Fibroblast of mammary gland (primary cell): ENCODE data around the gene ASAP2.

Source experiments
- DNase-seq: peaks from one replicate; pipeline ENCODE4 v3.0.0-alpha.2; 2010; ENCODE audit warnings: low read depth
- H3K4me3 ChIP-seq: 2 replicates; pipeline ENCODE4 v1.5.1; 2011; ENCODE audit warnings: low read depth, mild to moderate bottlenecking, low read length, moderate library complexity; ENCODE audit not compliant: control insufficient read depth
- CTCF ChIP-seq: conservative IDR thresholded peaks from 2 replicates; pipeline ENCODE4 v1.5.1; 2011; ENCODE audit warnings: low read depth, low read length, inconsistent platforms; ENCODE audit not compliant: control insufficient read depth, insufficient read depth

The ASAP2 gene

GRCh38 chr2:9217838-9218770, 11.5 kb downstream of the ASAP2 start:
- TF ChIP-seq CTCF = no peak
- DNase-seq = no peak
- H3K4me3 ChIP-seq = no peak overlapping the region

DNA sequence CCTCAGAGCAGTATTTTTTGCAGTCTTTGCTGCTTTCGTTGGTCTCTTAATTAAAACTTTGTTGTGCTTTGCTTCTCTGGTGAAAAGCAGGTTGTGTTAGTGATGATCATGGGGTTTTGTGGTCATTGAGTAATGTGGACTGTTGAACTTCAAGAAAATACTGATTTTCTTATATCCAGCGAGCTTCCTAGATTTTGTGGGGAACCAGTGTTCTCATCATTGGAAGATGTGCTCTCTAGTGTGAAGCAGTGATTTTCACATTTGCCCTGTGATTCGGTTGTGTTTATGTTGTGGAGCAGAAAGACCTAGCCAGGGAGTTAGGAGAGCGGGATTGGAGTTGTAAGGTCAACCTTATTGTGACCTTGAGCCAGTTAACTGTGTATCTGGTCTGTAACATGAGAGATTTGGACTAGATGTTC, 12.4 kb downstream of the ASAP2 start:
- TF ChIP-seq CTCF = no peak
- no peak overlapping the region for H3K4me3 ChIP-seq
- peak; percentile 56 for DNase-seq

DNA sequence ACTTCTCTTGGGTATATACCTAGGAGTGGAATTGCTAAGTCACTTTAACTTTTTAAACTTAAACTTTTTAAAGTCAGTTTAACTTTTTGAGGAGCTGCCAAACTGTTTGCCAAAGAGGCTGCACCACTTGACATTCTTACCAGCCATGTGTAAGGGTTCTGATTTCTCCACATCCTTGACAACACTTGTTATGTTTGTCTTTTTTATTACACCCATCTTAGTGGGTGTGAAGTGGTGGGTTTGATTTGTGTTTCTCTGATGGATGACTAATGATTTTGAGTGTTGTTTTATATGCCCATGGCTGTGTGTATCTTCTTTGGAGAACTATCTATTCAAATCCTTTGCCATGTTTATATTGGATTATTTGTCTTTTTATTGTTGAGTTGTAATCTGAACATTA, 13.6 kb downstream of the ASAP2 start:
- no peak overlapping the region for H3K4me3 ChIP-seq
- no peak for TF ChIP-seq CTCF
- no peak for DNase-seq

GRCh38 chr2:9221223-9221622, 14.6 kb downstream of the ASAP2 start:
- no peak for TF ChIP-seq CTCF
- H3K4me3 ChIP-seq = no peak overlapping the region
- DNase-seq = no peak

GRCh38 chr2:9222239-9222892, 15.8 kb downstream of the ASAP2 start:
- peak; percentile 79 for DNase-seq
- no peak overlapping the region for H3K4me3 ChIP-seq
- no peak for TF ChIP-seq CTCF

GRCh38 chr2:9222893-9223287, 16.3 kb downstream of the ASAP2 start:
- H3K4me3 ChIP-seq = no peak overlapping the region
- TF ChIP-seq CTCF = no peak

DNA sequence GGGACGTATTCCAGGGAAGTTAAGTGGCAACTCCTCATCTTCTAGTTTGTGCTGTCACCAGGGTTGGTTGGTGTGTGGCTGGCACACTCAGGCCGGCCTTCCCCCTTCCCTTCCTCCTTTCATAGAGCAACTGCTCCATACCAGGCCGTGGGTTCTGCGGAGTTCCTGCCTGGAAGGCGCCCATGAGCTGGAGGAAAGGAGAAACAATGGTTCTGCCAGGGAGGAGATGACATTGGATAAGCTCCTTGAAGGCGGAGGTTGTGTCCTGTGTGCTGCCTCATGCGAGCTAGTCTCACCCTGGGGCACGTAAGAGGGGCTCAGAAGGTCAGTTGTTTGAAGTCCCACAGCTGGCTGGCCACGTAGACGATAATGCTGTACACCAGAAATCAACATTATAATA, 19.2 kb downstream of the ASAP2 start:
- TF ChIP-seq CTCF = no peak
- no peak for DNase-seq
- no peak overlapping the region for H3K4me3 ChIP-seq

More at GRCh38 chr2:9222893-9223287, 16.3 kb downstream of the ASAP2 start:
- DNase-seq = no peak
